GM18909 (cell line): ENCODE results near the gene MXD3.
"Not testable (repeated sequence)": the region's sequence is repeated elsewhere in the genome, so short reads cannot be mapped to it uniquely, and the experiment has no call there.

Experiments used
- ATAC-seq: cut with Tn5 transposase; IDR thresholded peaks from one replicate; pipeline ENCODE4 v1.9.1; 2021; ENCODE audit warnings: mild to moderate bottlenecking; ENCODE audit not compliant: unreplicated experiment, poor library complexity

Gene MXD3

GRCh38 chr5:177344891-177345290 lies 33.2 kb upstream of the MXD3 start:
- no peak for ATAC-seq

DNA sequence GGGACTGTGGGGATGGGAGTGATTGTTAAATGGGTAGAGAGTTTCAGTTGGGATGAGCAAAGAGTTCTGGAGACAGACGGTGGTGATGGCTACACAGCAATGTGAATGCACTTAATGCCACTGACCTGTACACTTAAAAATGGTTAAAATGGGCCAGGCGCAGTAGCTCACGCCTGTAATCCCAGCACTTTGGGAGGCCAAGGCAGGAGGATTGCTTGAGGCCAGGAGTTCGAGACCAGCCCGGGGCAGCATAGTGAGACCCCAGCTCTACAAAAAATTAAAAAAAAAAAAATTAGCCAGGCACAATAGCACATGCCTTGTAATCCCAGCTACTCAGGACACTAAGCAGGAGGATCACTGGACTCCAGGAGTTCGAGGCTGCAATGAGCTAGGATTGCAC lies 32.1 kb upstream of the MXD3 start:
- ATAC-seq: no peak

- ATAC-seq: not testable (repeated sequence)
Measured at GRCh38 chr5:177343000-177343399, 31.3 kb upstream of the MXD3 start.

GRCh38 chr5:177339107-177339638 lies 27.5 kb upstream of the MXD3 start:
- no peak for ATAC-seq

- no peak for ATAC-seq
Measured at GRCh38 chr5:177338251-177339106, 26.8 kb upstream of the MXD3 start.

DNA sequence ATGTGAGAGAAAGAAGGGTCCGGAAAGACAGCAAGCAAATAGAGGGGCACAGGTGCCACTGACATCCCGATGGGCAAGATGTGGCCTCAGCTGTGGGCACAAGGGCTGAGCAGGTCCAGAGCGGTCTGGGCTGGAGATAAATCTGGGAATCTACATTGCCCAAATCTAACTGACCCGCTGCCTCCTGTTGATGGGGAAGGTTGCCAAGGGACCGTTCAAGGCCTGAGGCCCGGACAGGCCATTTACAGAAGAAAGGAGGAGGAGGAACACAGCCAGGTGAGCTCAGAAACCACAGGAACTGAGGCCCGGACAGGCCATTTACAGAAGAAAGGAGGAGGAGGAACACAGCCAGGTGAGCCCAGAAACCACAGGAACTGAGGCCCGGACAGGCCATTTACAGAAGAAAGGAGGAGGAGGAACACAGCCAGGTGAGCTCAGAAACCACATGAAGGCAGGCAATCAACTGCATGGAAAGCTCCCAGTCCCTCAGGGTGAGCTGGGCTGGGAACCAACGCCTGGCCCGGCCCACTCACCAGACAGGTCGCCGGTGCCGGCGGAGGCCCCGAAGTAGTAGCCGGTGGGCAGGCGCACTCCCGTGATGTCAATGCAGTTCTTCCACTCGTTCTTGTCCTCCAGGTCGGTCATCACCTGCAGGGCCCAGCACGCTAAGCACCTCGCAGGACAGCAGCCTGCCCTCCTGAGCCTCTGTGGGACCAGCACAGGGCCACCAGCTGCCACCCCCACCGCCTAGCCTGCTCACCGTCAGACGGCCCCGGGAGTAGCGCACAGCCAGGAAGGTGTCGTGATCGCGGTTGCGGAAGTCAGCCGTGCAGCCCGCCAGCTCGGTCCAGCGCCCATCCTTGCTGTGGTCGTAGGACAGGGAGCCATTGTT lies 25.2 kb upstream of the MXD3 start:
- ATAC-seq: no peak

- no peak for ATAC-seq
Measured at GRCh38 chr5:177336112-177336511, 24.4 kb upstream of the MXD3 start.

GRCh38 chr5:177335701-177336065 lies 24.0 kb upstream of the MXD3 start:
- no peak for ATAC-seq

- no peak for ATAC-seq
Measured at GRCh38 chr5:177334781-177335700, 23.3 kb upstream of the MXD3 start.

DNA sequence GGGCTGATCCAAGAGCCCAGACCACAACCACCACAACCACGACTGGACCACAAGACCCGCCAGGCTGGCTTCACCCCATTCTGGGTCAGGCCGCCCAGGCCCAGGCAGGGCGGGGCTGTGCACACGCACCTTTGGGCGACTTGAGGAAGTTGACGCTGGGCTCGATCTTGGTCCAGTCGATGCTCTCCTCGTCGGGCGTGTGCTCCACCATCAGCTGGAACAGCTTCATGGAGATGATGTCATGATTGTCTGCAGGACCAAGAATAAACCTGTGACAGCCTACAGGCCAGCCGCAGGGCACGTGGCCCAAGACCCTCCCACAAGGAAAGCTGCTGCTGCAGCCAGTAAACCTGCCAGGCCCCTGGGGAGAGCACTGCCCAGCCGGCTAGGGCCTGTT lies 22.5 kb upstream of the MXD3 start:
- no peak for ATAC-seq

GRCh38 chr5:177333420-177334154 lies 21.9 kb upstream of the MXD3 start:
- no peak for ATAC-seq

DNA sequence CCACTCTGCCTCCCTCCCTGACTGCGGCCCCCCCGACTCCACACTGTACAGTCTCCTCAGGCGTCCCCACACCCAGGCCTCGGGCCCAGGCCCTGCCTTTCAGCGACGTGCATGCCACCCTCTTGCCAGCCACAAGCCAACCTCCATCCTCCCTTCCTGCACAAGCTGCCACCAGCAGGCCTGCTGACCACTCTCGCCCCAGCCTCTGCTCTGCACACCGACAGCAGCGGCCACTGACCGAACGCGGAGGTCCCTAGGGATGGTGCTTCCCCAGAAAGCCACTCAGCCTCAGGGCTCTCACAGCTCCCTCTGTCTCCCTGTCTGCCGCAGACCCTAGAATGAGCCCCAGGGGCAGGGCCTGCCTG lies 21.2 kb upstream of the MXD3 start:
- no peak for ATAC-seq

DNA sequence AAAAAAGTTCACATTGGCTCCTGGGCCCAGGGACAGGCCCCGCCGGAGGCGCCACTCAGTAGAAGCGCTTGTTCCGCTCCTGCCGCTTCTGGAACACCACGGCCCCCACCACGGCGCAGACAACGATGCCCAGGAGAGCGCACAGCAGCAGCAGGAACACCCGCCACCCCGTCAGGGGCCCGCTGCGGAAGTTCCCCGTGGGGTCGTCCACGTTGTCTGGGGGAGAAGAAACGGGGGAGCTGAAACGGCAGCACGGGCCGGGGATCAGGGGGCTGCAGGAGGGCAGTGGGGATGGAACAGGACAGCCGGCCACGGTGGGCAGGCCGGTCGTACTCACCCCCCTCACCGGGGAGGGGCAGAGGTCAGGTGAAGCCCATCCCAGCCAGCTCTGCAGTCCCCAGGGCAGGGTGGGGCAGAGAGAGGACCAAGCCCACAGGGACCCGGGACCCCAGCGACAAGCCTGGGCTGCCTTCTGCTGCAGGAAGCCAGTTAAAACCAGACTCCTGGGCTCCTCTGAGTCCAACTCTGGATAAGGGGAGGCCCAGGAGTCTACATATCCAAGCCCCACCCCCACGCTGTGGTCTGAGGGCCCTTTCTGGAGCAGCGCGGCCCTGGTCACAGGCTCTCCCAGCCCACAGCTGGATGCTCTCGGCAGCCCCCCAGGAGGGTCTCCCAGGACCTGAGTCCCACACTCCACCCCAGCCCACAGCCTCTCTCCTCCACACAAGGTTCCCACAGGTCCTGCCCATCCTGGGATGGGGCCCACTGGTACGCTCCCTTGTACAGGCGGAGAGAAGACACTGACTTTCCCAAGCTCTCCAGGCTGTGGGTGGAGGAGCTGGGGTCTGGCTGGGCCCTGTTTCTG lies 20.6 kb upstream of the MXD3 start:
- ATAC-seq: no peak

GRCh38 chr5:177330991-177331842 lies 19.5 kb upstream of the MXD3 start:
- ATAC-seq: no peak

GRCh38 chr5:177329883-177330282 lies 18.2 kb upstream of the MXD3 start:
- no peak for ATAC-seq

DNA sequence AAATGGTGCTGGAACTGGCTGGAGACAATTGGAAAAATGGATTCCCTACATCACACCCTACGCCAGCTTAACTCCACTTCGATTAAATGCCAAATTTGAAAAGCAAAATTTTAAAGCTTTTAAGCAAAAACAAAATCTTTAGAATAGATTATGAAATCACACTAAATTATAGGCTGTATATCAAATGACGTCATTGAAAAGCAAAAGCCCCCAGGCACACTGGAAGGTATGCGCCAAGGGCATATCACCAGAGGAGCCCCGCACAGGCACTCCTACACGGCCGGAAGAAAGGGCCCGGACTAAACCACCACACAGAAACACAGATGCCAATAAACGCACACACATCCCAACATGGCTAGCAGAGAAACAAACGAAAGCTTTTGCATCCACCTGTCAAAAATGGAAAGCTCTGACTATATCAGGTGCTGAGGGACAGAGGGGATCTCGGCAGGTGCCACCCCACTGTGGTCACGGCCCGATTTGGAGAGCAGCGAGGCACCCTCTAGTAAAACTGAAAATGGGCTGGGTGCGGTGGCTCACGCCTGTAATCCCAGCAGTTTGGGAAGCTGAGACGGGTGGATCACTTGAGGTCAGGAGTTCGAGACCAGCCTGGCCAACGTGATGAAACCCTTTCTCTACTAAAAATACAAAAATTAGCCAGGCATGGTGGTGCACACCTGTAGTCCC lies 17.0 kb upstream of the MXD3 start:
- no peak for ATAC-seq
